Skeletal muscle tissue (tissue), 5 donors: ENCODE results near the gene COX7B. TPM values are rescaled to one million over a fixed set of nuclear protein-coding genes. Genes with fewer than 3 reads are reported as not detected.
"Not testable (repeated sequence)": the region's sequence is repeated elsewhere in the genome, so short reads cannot be mapped to it uniquely, and the experiment has no call there.

Experiments
- H3K27ac ChIP-seq: one replicate; pipeline ENCODE4 v1.7.0; 2013; ENCODE audit warnings: mild to moderate bottlenecking, low read depth, low read length, inconsistent platforms
- H3K27me3 ChIP-seq, 3 donors: one replicate each; pipeline ENCODE4 v1.7.0; 2013; ENCODE audit warnings: low read length in 3 of 3; ENCODE audit not compliant: control insufficient read depth in 3 of 3, insufficient read depth in 3 of 3
- H3K36me3 ChIP-seq, 3 donors: one replicate each; pipeline ENCODE4 v1.7.0; 2013; ENCODE audit warnings: low read length in 3 of 3; ENCODE audit not compliant: control insufficient read depth in 3 of 3, insufficient read depth in 3 of 3
- H3K4me1 ChIP-seq, 3 donors: one replicate each; pipeline ENCODE4 v1.7.0; 2013; ENCODE audit warnings: low read length in 3 of 3, mild to moderate bottlenecking in 3 of 3; ENCODE audit not compliant: control insufficient read depth in 3 of 3, insufficient read depth in 3 of 3
- H3K4me3 ChIP-seq, 3 donors: one replicate each; pipeline ENCODE4 v1.7.0; 2013; ENCODE audit warnings: low read length in 3 of 3
- H3K9ac ChIP-seq, 3 donors: one replicate each; pipeline ENCODE4 v1.7.0; 2013; ENCODE audit warnings: low read length in 3 of 3, mild to moderate bottlenecking in 3 of 3, moderate library complexity in 2 of 3, low read depth in 1 of 3
- H3K9me3 ChIP-seq, 3 donors: one replicate each; pipeline ENCODE4 v1.7.0; 2013; ENCODE audit warnings: low read length in 3 of 3; ENCODE audit not compliant: control insufficient read depth in 3 of 3
- small RNA-seq: library from RNA; depleted of rRNA; stranded (forward); fragments of <200 nt; gene quantifications from one replicate; pipeline ENCODE3, GENCODE V24; 2014
- total RNA-seq: library from RNA; depleted of rRNA; stranded (reverse); fragments of >200 nt; gene quantifications from one replicate; pipeline ENCODE4 v1.2.3, GENCODE V29; 2014
- donor health status: Osteomylitis.

The COX7B gene
- total RNA-seq, 1 donor from 2014 or later = 319 TPM

DNA sequence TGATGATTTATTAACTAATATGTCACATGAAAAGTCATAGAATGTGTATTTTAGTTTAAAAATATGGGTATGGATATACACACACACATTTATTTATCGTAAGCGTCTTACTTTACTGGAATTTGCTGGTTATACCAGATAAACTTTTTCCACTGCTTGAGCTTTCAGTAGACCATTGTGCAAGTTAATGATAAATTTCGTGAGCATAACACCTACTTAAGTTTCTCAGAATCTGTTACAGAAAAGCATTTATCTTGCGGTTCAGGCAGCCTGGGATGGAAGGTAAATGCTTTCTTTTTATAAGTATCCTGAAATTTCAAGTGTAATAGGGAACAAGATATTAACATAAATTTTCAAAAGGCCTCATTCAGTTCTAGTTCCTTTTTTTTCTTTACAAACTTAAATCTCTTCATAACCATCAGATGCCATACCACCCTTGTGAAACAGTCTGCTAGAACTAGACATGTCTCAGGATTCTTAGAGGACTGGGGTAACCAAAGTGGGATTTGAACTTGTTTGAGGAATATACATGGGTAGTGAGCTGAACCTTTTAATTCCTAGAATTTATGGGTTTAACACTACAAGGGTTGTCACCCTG is 38.9 kb downstream of the COX7B start:
- Histone ChIP-seq H3K4me1 (no peaks in the 10 kb centered on the region), H3K27ac (no peak overlapping the region), H3K36me3 (no peaks in the 10 kb centered on the region), H3K27me3 (no peaks in the 10 kb centered on the region), H3K4me3 (no peak overlapping the region), H3K9me3 (no peaks in the 10 kb centered on the region), H3K9ac (no peak overlapping the region)

DNA sequence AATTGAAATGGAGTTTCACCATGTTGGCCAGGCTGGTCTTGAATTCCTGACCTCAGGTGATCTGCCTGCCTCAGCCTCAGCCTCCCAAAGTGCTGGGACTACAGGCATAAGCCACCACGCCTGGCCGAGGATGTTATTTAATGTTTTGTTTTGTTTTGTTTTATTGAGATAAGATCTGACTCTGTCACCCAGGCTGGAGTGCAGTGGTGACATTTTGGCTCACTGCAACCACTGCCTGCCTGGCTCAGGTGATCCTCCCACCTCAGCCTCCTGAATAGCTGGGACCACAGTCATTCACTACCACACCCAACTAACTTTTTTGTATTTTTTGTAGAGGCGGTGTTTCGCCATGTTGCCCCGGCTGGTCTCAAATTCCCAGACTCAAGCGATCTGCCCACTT is 45.8 kb downstream of the COX7B start:
- H3K27me3 ChIP-seq, H3K36me3 ChIP-seq, H3K4me3 ChIP-seq, H3K4me1 ChIP-seq, H3K9ac ChIP-seq, H3K9me3 ChIP-seq, H3K27ac ChIP-seq: not testable (repeated sequence)

DNA sequence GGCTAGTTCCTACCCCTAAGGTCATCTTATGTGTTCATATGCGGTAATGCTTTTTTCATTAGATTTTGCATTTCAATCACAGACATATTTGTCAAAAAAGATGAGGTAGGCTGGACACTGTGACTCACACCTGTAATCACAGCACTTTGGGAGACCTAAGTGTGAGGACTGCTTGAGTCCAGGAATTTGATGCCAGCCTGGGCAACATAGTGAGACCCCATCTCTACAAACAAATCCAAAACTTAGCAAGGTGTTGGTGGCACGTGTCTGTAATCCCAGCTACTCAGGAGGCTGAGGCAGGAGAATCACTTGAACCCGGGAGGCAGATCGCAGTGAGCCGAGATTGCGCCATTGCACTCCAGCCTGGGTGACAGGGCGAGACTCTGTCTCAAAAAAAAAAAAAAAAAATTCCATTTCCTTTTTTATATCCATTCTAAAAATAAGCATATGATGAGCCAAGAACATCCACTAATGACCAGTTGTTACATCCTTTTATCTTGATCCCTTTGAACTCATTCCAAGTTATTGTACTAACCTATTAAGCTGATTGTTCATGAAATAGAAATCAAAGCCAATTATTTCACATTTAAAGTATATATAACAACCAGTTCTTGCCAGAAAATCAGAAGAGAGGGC is 46.8 kb downstream of the COX7B start:
- Histone ChIP-seq H3K4me3 (no peak overlapping the region), H3K36me3 (no peaks in the 10 kb centered on the region), H3K4me1 (peaks cover 0 to 2% (median 0%) of the 10 kb centered on the region in 3 donors), H3K9ac (no peak overlapping the region), H3K27ac (no peak overlapping the region), H3K9me3 (no peaks in the 10 kb centered on the region), H3K27me3 (no peaks in the 10 kb centered on the region)

DNA sequence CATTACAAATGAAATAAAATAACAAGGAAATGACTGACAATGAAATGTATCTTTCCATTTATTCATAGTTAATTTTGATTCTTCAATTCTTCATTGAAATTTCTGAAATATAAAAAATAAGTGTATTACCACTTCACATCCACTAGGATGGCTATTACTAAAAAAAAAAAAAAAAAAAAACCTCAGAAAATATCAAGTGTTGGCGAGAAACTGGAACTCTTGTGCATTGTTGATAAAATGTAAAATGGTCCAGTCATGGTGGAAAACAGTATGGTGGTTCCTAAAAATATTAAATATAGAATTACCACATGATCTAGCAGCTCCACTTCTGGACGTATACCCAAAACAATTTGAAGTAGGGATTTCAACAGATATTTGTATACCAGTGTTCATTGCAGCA is 47.3 kb downstream of the COX7B start:
- Histone ChIP-seq H3K9me3 (no peaks in the 10 kb centered on the region), H3K4me3 (no peak overlapping the region), H3K27ac (no peak overlapping the region)

DNA sequence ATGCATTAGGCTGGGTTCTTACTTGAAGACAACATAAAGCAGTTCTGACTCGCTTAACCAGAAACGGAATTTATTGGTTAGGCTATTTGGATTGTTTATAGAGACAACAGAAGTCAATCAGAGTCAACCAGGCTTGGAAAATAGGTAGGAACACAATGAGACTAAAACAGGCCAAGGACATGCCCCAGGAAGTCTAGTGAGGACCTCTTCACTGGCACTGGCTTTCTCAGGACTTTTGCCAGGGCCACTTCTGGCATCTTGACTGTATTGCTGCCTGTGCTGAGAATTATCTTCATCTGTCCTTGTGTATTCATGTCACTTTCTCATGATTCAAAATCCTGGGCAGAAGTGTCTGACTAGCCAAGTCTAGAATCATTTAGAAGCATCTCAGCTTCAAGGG is 50.6 kb downstream of the COX7B start:
- Histone ChIP-seq H3K27ac (no peak overlapping the region), H3K27me3 (no peaks in the 10 kb centered on the region), H3K4me3 (no peak overlapping the region), H3K36me3 (no peaks in the 10 kb centered on the region), H3K9ac (no peak overlapping the region), H3K4me1 (peaks cover 0 to 2% (median 0%) of the 10 kb centered on the region in 3 donors), H3K9me3 (no peaks in the 10 kb centered on the region)

More for the DNA sequence above, 47.3 kb downstream of the COX7B start:
- Histone ChIP-seq H3K9ac (no peak overlapping the region), H3K36me3 (no peaks in the 10 kb centered on the region), H3K27me3 (no peaks in the 10 kb centered on the region), H3K4me1 (peaks cover 0 to 2% (median 0%) of the 10 kb centered on the region in 3 donors)

DNA sequence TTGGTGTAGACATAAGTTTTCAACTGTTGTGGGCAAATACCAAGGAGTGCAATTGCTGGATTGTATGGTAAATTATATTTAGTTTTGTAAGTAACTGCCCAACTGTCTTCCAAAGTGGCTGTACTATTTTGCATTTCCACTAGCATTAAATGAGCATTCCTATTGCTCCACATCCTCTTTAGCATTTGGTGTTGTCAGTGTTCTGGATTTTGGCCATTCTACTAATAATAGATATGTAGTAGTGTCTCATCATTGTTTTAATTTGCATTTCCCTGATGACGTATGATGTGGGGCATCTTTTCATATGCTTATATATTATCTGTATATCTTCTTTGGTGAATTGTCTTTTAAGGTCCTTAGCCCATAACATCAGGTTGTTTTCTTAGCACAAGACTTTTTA is 52.9 kb downstream of the COX7B start:
- Histone ChIP-seq H3K36me3 (no peaks in the 10 kb centered on the region), H3K4me1 (peaks cover 0 to 2% (median 0%) of the 10 kb centered on the region in 3 donors), H3K4me3 (no peak overlapping the region), H3K27ac (no peak overlapping the region), H3K27me3 (no peaks in the 10 kb centered on the region), H3K9ac (no peak overlapping the region), H3K9me3 (no peaks in the 10 kb centered on the region)

DNA sequence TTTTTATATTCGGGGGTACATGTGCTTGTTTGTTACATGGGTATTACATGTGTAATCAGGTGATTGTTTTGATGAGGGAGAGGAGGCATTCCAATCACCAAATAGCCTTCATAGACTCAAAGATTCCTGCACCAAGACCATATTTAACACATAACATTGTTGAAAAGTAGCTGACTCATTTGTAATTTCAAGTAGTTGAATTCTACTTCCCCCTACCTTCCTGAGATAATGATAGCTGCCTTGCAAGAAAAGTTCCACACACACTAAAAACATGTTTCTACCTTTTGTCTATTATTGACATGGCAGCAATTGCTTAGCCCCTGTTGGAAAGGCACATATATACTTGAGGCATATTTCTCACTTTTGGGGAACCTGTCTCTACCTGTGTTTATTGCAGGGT is 54.0 kb downstream of the COX7B start:
- peaks cover 0 to 2% (median 0%) of the 10 kb centered on the region in 3 donors for H3K4me1 ChIP-seq
- no peaks in the 10 kb centered on the region for H3K9me3 ChIP-seq
- H3K27ac ChIP-seq = no peak overlapping the region
- H3K36me3 ChIP-seq = no peaks in the 10 kb centered on the region
- no peak overlapping the region for H3K9ac ChIP-seq
- no peak overlapping the region for H3K4me3 ChIP-seq
- no peaks in the 10 kb centered on the region for H3K27me3 ChIP-seq

DNA sequence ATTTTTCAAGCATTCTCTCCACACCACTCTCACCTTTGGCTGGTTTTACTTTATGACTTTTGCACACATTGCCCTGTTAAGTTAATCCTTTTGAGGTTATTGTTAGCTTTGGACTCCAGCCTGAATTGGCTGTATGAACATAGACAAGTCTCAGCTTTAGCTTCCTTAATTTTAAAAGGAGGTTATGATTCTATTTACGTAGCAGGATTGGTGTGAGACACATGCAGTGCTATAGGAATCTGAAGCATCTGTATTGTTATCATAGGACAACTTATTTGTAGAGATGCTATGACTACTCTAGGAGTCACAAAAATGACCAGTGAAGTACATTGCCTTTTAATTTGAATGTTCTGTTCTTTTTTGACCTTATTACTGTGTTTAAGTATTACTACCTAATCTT is 54.4 kb downstream of the COX7B start:
- peaks cover 0 to 2% (median 0%) of the 10 kb centered on the region in 3 donors for H3K4me1 ChIP-seq
- no peak overlapping the region for H3K4me3 ChIP-seq
- no peak overlapping the region for H3K9ac ChIP-seq
- H3K36me3 ChIP-seq = no peaks in the 10 kb centered on the region
- H3K9me3 ChIP-seq = no peaks in the 10 kb centered on the region
- no peak overlapping the region for H3K27ac ChIP-seq
- no peaks in the 10 kb centered on the region for H3K27me3 ChIP-seq

Small RNA genes lying within 50 kb of the gene (small RNA-seq; reads per million reads assigned to genes)
- not detected for gene RN7SL460P

Other genes starting within 250 kb of the COX7B start
- 77.2 TPM for gene ATRX, start 113.3 kb upstream of the COX7B start, total RNA-seq
- 60.5 TPM for gene MAGT1, start 4.0 kb upstream of the COX7B start, total RNA-seq
- 15.1 TPM for gene ATP7A, start 11.2 kb downstream of the COX7B start, total RNA-seq
- gene PGAM4, start 70.2 kb downstream of the COX7B start, total RNA-seq = not detected
- gene PGK1, start 204.8 kb downstream of the COX7B start, total RNA-seq = 125 TPM
- 16.7 TPM for gene TAF9B, start 240.2 kb downstream of the COX7B start, total RNA-seq